GM12878 (cell line): ENCODE measurements around the gene HSCB. TPM values are rescaled to one million over a fixed set of nuclear protein-coding genes. Genes with fewer than 3 reads are reported as not detected.

Source experiments
- ATAC-seq: fragments of 200-7000 bp; cut with Tn5 transposase; 3 replicates; pipeline ENCODE4 v1.9.1; 2020; ENCODE audit warnings: mild to moderate bottlenecking, moderate library complexity
- BruUV-seq: library from RNA; stranded (reverse); fragments of 400-500 nt; replicated peaks from 2 replicates; lab custom pipeline; 2021; lab: Mats Ljungman, UMichigan
- CTCF ChIA-PET: fragments of 300-600 bp; sonication (Branson Sonifier 250); formaldehyde crosslinking; extraction: SDS; loops from one replicate; lab custom pipeline; 2021; ENCODE audit warnings: inconsistent platforms; lab: Yijun Ruan, JAX
- POLR2A ChIA-PET: fragments of 350-600 bp; formaldehyde crosslinking; extraction: SDS; loops from one replicate; lab custom pipeline; 2021; ENCODE audit warnings: inconsistent platforms; lab: Charles Lee
- RAD21 ChIA-PET: fragments of 300-600 bp; sonication (Branson Sonifier 250); formaldehyde crosslinking; loops from one replicate; lab custom pipeline; 2023; ENCODE audit warnings: antibody characterized with exemption; ENCODE audit not compliant: unreplicated experiment; lab: Charles Lee
- SMC1A ChIA-PET: fragments of 300-600 bp; sonication (Branson Sonifier 250); formaldehyde crosslinking; loops from one replicate; lab custom pipeline; 2023; ENCODE audit not compliant: unreplicated experiment, uncharacterized antibody; lab: Charles Lee
- DNase-seq: peaks from one replicate; pipeline ENCODE4 v3.0.0-alpha.2; 2011; ENCODE audit warnings: low read depth, low spot score
- FAIRE-seq: peaks from 3 replicates; lab custom pipeline; 2011; peaks lifted over from hg19 to GRCh38; lab: Jason Lieb, UNC
- H2AFZ ChIP-seq: 2 replicates; pipeline ENCODE4 v1.6.0; 2011; ENCODE audit warnings: low read depth, low read length, control low read depth; ENCODE audit not compliant: control insufficient read depth
- H3K27ac ChIP-seq: 2 replicates; pipeline ENCODE4 v1.5.1; 2011; ENCODE audit warnings: control low read depth; ENCODE audit not compliant: control insufficient read depth, insufficient read depth
- H3K27me3 ChIP-seq, 2 experiments: replicated peaks in 1 of 2; 2 replicates each; pipeline versions ENCODE4 v1.6.0 to v1.6.1; 2011; ENCODE audit warnings: low read length in 1 of 2; ENCODE audit not compliant: control insufficient read depth in 2 of 2, insufficient read depth in 2 of 2
- H3K36me3 ChIP-seq, 2 experiments: 2 replicates each; pipeline ENCODE4 v1.5.1; 2011; ENCODE audit warnings: low read length in 1 of 2; ENCODE audit not compliant: control insufficient read depth in 2 of 2, insufficient read depth in 2 of 2
- H3K4me1 ChIP-seq: 2 replicates; pipeline ENCODE4 v1.6.1; 2011; ENCODE audit warnings: mild to moderate bottlenecking, low read length, moderate library complexity, mixed read lengths; ENCODE audit not compliant: control insufficient read depth, insufficient read depth
- H3K4me2 ChIP-seq: 2 replicates; pipeline ENCODE4 v1.6.0; 2011; ENCODE audit warnings: control low read depth; ENCODE audit not compliant: control insufficient read depth, insufficient read depth
- H3K4me3 ChIP-seq: fragments of 200-600 bp; sonication (generic); 2 replicates; pipeline ENCODE4 v1.5.1; 2016
- H3K79me2 ChIP-seq: 2 replicates; pipeline ENCODE4 v1.6.0; 2011; ENCODE audit warnings: low read length; ENCODE audit not compliant: control insufficient read depth, insufficient read depth
- H3K9ac ChIP-seq: 2 replicates; pipeline ENCODE4 v1.8.0; 2011; ENCODE audit warnings: low read length, control low read depth, mixed read lengths; ENCODE audit not compliant: control insufficient read depth, insufficient read depth
- H3K9me3 ChIP-seq: replicated peaks from 3 replicates; pipeline ENCODE4 v1.5.1; 2011; ENCODE audit warnings: mild to moderate bottlenecking, low read length; ENCODE audit not compliant: control insufficient read depth, insufficient read depth
- H4K20me1 ChIP-seq: 2 replicates; pipeline ENCODE4 v1.6.0; 2011; ENCODE audit not compliant: control insufficient read depth, insufficient read depth
- BRCA1 ChIP-seq: IDR thresholded peaks from 2 replicates; pipeline ENCODE4 v1.6.1; 2011; ENCODE audit warnings: low read depth, low read length, improper control_type of control experiment
- CHD4 ChIP-seq: fragments of 200-600 bp; sonication (generic); IDR thresholded peaks from 2 replicates; pipeline ENCODE4 v1.6.1; 2016; ENCODE audit warnings: mild to moderate bottlenecking
- FOS ChIP-seq: IDR thresholded peaks from 3 replicates; pipeline ENCODE4 v1.6.1; 2011; ENCODE audit warnings: borderline replicate concordance; ENCODE audit not compliant: insufficient read length; ENCODE audit errors: extremely low read depth
- FOXK2 ChIP-seq: fragments of 450-650 bp; IDR thresholded peaks from 2 replicates; pipeline ENCODE4 v1.6.1; 2017; ENCODE audit warnings: mild to moderate bottlenecking, moderate library complexity
- IKZF1 ChIP-seq: fragments of 450-650 bp; conservative IDR thresholded peaks from 2 replicates; pipeline ENCODE4 v1.6.1; 2017; ENCODE audit warnings: antibody characterized with exemption, mild to moderate bottlenecking
- MTA2 ChIP-seq: fragments of 450-650 bp; IDR thresholded peaks from 2 replicates; pipeline ENCODE4 v1.6.1; 2016; ENCODE audit warnings: low read depth, mild to moderate bottlenecking, moderate library complexity
- NFXL1 ChIP-seq: fragments of 450-650 bp; IDR thresholded peaks from 2 replicates; pipeline ENCODE4 v1.6.1; 2017; ENCODE audit warnings: antibody characterized with exemption, mild to moderate bottlenecking, borderline replicate concordance
- RBBP5 ChIP-seq: fragments of 200-600 bp; sonication (generic); conservative IDR thresholded peaks from 2 replicates; pipeline ENCODE4 v1.6.1; 2016
- SMAD5 ChIP-seq: IDR thresholded peaks from 2 replicates; pipeline ENCODE4 v1.6.1; 2016; ENCODE audit warnings: antibody characterized with exemption, low read depth
- SMC3 ChIP-seq: IDR thresholded peaks from 2 replicates; pipeline ENCODE4 v1.6.1; 2011; ENCODE audit warnings: low read length, improper control_type of control experiment, borderline replicate concordance
- STAT3 ChIP-seq: IDR thresholded peaks from 2 replicates; pipeline ENCODE4 v1.6.1; 2011; ENCODE audit warnings: low read depth, low read length, improper control_type of control experiment
- YBX1 ChIP-seq: fragments of 450-650 bp; IDR thresholded peaks from 2 replicates; pipeline ENCODE4 v1.6.1; 2016; ENCODE audit warnings: antibody characterized with exemption
- ZNF217 ChIP-seq: fragments of 450-650 bp; IDR thresholded peaks from 2 replicates; pipeline ENCODE4 v1.6.1; 2017; ENCODE audit warnings: antibody characterized with exemption, mild to moderate bottlenecking
- WGBS: methylation state at CpG from one replicate; pipeline ENCODE4 v1.1.6; 2016; ENCODE audit warnings: low lambda C conversion rate; ENCODE audit not compliant: insufficient replicate concordance, insufficient coverage; ENCODE audit errors: missing lambda C conversion rate; 5-methylcytosine and 5-hydroxymethylcytosine counted together
- in situ Hi-C: fragments of 300-500 bp; cut with MboI; formaldehyde crosslinking; loops from 9 replicates; pipeline ENCODE4 v1.14.3; 2018; ENCODE audit warnings: mixed read lengths
- intact Hi-C: fragments of 100-400 bp; cut with micrococcal nuclease; formaldehyde crosslinking; loops from one replicate; pipeline ENCODE4 v1.14.2; 2022; ENCODE audit not compliant: unreplicated experiment
- polyA plus RNA-seq, 11 experiments: library from polyadenylated mRNA; depleted of rRNA in 4 of 11; unstranded in 6 of 11; stranded (reverse) in 5 of 11; fragments of >200 nt; fragmentation: Nextera tagmentation in 4 of 11; fragmentation: Illumina TruSeq in 1 of 11; extraction: Ambion mirVana in 4 of 11; extraction: Trizol in 1 of 11; gene quantifications; 1 replicate in 1 of 11; 2 replicates in 10 of 11; pipeline versions ENCODE4 v1.2.1 to v1.2.3, GENCODE V29; 2011 to 2016; ENCODE audit warnings: inconsistent platforms in 2 of 11, missing spikeins in 2 of 11, low read depth in 1 of 11
- total RNA-seq, 4 experiments: library from RNA; depleted of rRNA in 3 of 4; stranded (reverse); fragments of >200 nt in 3 of 4; fragmentation: Illumina TruSeq in 1 of 4; extraction: Trizol in 1 of 4; gene quantifications; 2 replicates each; pipeline versions ENCODE4 v1.2.1 to v1.2.3, GENCODE V29; 2013 to 2021
- TF ChIP-seq, protein P1 (sequence below): fragments of 450-650 bp; IDR thresholded peaks from 2 replicates; pipeline ENCODE4 v1.6.1; 2017; ENCODE audit warnings: antibody characterized with exemption, mild to moderate bottlenecking, moderate library complexity
- TF ChIP-seq, protein P2 (sequence below): fragments of 450-650 bp; formaldehyde crosslinking; IDR thresholded peaks from 2 replicates; pipeline ENCODE4 v1.4.0; 2020; ENCODE audit warnings: mild to moderate bottlenecking, moderate library complexity
- TF ChIP-seq, protein P3 (sequence below): fragments of 450-650 bp; IDR thresholded peaks from 2 replicates; pipeline ENCODE4 v1.6.1; 2017; ENCODE audit warnings: mild to moderate bottlenecking

Gene HSCB
- total and polyA plus RNA-seq, 10 of the 15 experiments (the other 5 are each of a cell fraction or from before 2014, with no cell fraction given) = 10.6 to 28.4 (median 20.8) TPM

- SMC1A ChIA-PET = no interaction called here
- intact Hi-C loops (no loop called here), in situ Hi-C loops (no loop called here)
- Histone ChIP-seq H3K4me1 (no peaks in the 10 kb centered on the region), H3K9me3 (no peaks in the 10 kb centered on the region), H3K27me3 (no peaks in the 10 kb centered on the region), H3K9ac (no peak overlapping the region), H3K27ac (no peak overlapping the region), H4K20me1 (no peaks in the 10 kb centered on the region), H2AFZ (no peak overlapping the region), H3K4me3 (no peak overlapping the region), H3K79me2 (no peaks in the 10 kb centered on the region), H3K4me2 (no peak overlapping the region), H3K36me3 (no peaks in the 10 kb centered on the region; a peak in 3 of 4 replicates)
- WGBS = 94% methylated on average over 2 of the region's 2 CpGs
- ATAC-seq = peak; percentile 71
- BruUV-seq = no TSS peak
- no peak for FAIRE-seq
- DNase-seq = no peak
- CTCF ChIA-PET = interaction anchor here (1.2 to 1.7 kb wide), 2 partner anchors 8 to 26 kb away, joined by 3 to 5 read pairs; no protein-coding TSS in a partner anchor
- POLR2A ChIA-PET = no interaction called here
- RAD21 ChIA-PET = interaction anchor here (1.1 to 1.8 kb wide), 2 partner anchors 114 to 818 kb away, joined by 3 to 5 read pairs; no protein-coding TSS in a partner anchor
- TF ChIP-seq RBBP5 (no peak), ZNF217 (no peak), SMAD5 (no peak), CHD4 (no peak), YBX1 (no peak), FOXK2 (no peak), STAT3 (no peak), FOS (no peak), IKZF1 (peak; percentile 47; the same call in 1 of the 2 replicates), SMC3 (no peak), NFXL1 (no peak), BRCA1 (no peak), MTA2 (peak; percentile 67)
- TF ChIP-seq, protein P1, sequence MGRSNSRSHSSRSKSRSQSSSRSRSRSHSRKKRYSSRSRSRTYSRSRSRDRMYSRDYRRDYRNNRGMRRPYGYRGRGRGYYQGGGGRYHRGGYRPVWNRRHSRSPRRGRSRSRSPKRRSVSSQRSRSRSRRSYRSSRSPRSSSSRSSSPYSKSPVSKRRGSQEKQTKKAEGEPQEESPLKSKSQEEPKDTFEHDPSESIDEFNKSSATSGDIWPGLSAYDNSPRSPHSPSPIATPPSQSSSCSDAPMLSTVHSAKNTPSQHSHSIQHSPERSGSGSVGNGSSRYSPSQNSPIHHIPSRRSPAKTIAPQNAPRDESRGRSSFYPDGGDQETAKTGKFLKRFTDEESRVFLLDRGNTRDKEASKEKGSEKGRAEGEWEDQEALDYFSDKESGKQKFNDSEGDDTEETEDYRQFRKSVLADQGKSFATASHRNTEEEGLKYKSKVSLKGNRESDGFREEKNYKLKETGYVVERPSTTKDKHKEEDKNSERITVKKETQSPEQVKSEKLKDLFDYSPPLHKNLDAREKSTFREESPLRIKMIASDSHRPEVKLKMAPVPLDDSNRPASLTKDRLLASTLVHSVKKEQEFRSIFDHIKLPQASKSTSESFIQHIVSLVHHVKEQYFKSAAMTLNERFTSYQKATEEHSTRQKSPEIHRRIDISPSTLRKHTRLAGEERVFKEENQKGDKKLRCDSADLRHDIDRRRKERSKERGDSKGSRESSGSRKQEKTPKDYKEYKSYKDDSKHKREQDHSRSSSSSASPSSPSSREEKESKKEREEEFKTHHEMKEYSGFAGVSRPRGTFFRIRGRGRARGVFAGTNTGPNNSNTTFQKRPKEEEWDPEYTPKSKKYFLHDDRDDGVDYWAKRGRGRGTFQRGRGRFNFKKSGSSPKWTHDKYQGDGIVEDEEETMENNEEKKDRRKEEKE = no peak
- TF ChIP-seq, protein P2, sequence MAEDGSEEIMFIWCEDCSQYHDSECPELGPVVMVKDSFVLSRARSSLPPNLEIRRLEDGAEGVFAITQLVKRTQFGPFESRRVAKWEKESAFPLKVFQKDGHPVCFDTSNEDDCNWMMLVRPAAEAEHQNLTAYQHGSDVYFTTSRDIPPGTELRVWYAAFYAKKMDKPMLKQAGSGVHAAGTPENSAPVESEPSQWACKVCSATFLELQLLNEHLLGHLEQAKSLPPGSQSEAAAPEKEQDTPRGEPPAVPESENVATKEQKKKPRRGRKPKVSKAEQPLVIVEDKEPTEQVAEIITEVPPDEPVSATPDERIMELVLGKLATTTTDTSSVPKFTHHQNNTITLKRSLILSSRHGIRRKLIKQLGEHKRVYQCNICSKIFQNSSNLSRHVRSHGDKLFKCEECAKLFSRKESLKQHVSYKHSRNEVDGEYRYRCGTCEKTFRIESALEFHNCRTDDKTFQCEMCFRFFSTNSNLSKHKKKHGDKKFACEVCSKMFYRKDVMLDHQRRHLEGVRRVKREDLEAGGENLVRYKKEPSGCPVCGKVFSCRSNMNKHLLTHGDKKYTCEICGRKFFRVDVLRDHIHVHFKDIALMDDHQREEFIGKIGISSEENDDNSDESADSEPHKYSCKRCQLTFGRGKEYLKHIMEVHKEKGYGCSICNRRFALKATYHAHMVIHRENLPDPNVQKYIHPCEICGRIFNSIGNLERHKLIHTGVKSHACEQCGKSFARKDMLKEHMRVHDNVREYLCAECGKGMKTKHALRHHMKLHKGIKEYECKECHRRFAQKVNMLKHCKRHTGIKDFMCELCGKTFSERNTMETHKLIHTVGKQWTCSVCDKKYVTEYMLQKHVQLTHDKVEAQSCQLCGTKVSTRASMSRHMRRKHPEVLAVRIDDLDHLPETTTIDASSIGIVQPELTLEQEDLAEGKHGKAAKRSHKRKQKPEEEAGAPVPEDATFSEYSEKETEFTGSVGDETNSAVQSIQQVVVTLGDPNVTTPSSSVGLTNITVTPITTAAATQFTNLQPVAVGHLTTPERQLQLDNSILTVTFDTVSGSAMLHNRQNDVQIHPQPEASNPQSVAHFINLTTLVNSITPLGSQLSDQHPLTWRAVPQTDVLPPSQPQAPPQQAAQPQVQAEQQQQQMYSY = no peak
- TF ChIP-seq, protein P3, sequence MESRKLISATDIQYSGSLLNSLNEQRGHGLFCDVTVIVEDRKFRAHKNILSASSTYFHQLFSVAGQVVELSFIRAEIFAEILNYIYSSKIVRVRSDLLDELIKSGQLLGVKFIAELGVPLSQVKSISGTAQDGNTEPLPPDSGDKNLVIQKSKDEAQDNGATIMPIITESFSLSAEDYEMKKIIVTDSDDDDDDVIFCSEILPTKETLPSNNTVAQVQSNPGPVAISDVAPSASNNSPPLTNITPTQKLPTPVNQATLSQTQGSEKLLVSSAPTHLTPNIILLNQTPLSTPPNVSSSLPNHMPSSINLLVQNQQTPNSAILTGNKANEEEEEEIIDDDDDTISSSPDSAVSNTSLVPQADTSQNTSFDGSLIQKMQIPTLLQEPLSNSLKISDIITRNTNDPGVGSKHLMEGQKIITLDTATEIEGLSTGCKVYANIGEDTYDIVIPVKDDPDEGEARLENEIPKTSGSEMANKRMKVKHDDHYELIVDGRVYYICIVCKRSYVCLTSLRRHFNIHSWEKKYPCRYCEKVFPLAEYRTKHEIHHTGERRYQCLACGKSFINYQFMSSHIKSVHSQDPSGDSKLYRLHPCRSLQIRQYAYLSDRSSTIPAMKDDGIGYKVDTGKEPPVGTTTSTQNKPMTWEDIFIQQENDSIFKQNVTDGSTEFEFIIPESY = no peak
These were observed 27.7 kb upstream of the HSCB start for GRCh38 chr22:28714043-28714628.
